Sigmoid colon (tissue), 3 donors: ENCODE results near the gene PKLR.

ENCODE experiments used
- CTCF ChIP-seq, 4 experiments: fragments of 450-650 bp in 3 of 4; fragments of 200-600 bp in 1 of 4; IDR thresholded peaks; one replicate each; pipeline ENCODE4 v1.5.1; 2016 to 2019; ENCODE audit warnings: antibody characterized with exemption in 4 of 4, mild to moderate bottlenecking in 3 of 4, moderate library complexity in 2 of 4
- POLR2A ChIP-seq, 2 donors: fragments of 450-650 bp; IDR thresholded peaks; one replicate each; pipeline ENCODE4 v1.6.1; 2016; ENCODE audit warnings: antibody characterized with exemption in 2 of 2, mild to moderate bottlenecking in 2 of 2, moderate library complexity in 2 of 2

- TF ChIP-seq POLR2A (IDR thresholded peaks at IDR 0.05) (no peak), CTCF (IDR thresholded peaks at IDR 0.05) (no peak)
These were observed 3.9 kb downstream of the PKLR start for GRCh38 chr1:155297384-155297783.
